VCaP (cell line): ENCODE data around the gene KLHL29.

ENCODE experiments used
- H3K27ac ChIP-seq: fragments of 450-650 bp; 2 replicates; pipeline ENCODE4 v1.5.1; 2017
- CTCF ChIP-seq: fragments of 450-650 bp; conservative IDR thresholded peaks from 2 replicates; pipeline ENCODE4 v1.5.1; 2017; ENCODE audit warnings: mild to moderate bottlenecking, moderate library complexity

The KLHL29 gene

GRCh38 chr2:23452853-23453420, 68.0 kb downstream of the KLHL29 start:
- H3K27ac ChIP-seq = no peak overlapping the region
- TF ChIP-seq CTCF = no peak

- no peak for TF ChIP-seq CTCF
- H3K27ac ChIP-seq = no peak overlapping the region
These were observed 68.5 kb downstream of the KLHL29 start for GRCh38 chr2:23453432-23453831.

GRCh38 chr2:23453836-23454460, 69.0 kb downstream of the KLHL29 start:
- H3K27ac ChIP-seq = no peak overlapping the region
- no peak for TF ChIP-seq CTCF

GRCh38 chr2:23454501-23455120, 69.6 kb downstream of the KLHL29 start:
- no peak for TF ChIP-seq CTCF
- H3K27ac ChIP-seq = no peak overlapping the region

- TF ChIP-seq CTCF = no peak
These were observed 71.4 kb downstream of the KLHL29 start for GRCh38 chr2:23456396-23456795.

GRCh38 chr2:23456881-23457760, 72.1 kb downstream of the KLHL29 start:
- no peak for TF ChIP-seq CTCF
- H3K27ac ChIP-seq = no peak overlapping the region

More at GRCh38 chr2:23456396-23456795, 71.4 kb downstream of the KLHL29 start:
- no peak overlapping the region for H3K27ac ChIP-seq
